OCI-M2 (cell line): ENCODE results near the gene UBAC2.
"Not testable (repeated sequence)": the region's sequence is repeated elsewhere in the genome, so short reads cannot be mapped to it uniquely, and the experiment has no call there.

Source experiments
- DNase-seq: peaks from one replicate; lab custom pipeline; 2025; ENCODE audit not compliant: unreplicated experiment; lab: John Stamatoyannopoulos, UW

The UBAC2 gene

GRCh38 chr13:99231721-99232120 is 31.1 kb downstream of the UBAC2 start:
- DNase-seq, result no peak

- no peak for DNase-seq
Observed at GRCh38 chr13:99237981-99238662, 37.5 kb downstream of the UBAC2 start.

- no peak for DNase-seq
Observed at GRCh38 chr13:99246100-99246499, 45.4 kb downstream of the UBAC2 start.

GRCh38 chr13:99249178-99249577 is 48.5 kb downstream of the UBAC2 start:
- not testable (repeated sequence) for DNase-seq

GRCh38 chr13:99249606-99250005 is 49.0 kb downstream of the UBAC2 start:
- DNase-seq, result not testable (repeated sequence)

- DNase-seq, result no peak
Observed at GRCh38 chr13:99250982-99251825, 50.5 kb downstream of the UBAC2 start.

GRCh38 chr13:99251921-99252320 is 51.3 kb downstream of the UBAC2 start:
- no peak for DNase-seq

- DNase-seq, result no peak
Observed at GRCh38 chr13:99254830-99255229, 54.2 kb downstream of the UBAC2 start.

- DNase-seq, result no peak
Observed at GRCh38 chr13:99255271-99255670, 54.6 kb downstream of the UBAC2 start.

- no peak for DNase-seq
Observed at GRCh38 chr13:99256283-99256682, 55.6 kb downstream of the UBAC2 start.

GRCh38 chr13:99256709-99257108 is 56.1 kb downstream of the UBAC2 start:
- no peak for DNase-seq

- DNase-seq, result no peak
Observed at GRCh38 chr13:99257291-99257690, 56.6 kb downstream of the UBAC2 start.

GRCh38 chr13:99258210-99258860 is 57.7 kb downstream of the UBAC2 start, which contains the start of gene GPR18:
Gene GPR18 (minus strand): TSS chr13:99258379. CDS start chr13:99255872, 2,507 bp downstream.
- DNase-seq, result no peak

GRCh38 chr13:99258946-99259345 is 58.3 kb downstream of the UBAC2 start:
- DNase-seq, result no peak

GRCh38 chr13:99260216-99260615 is 59.6 kb downstream of the UBAC2 start:
- DNase-seq, result no peak

- no peak for DNase-seq
Observed at GRCh38 chr13:99261059-99261458, 60.4 kb downstream of the UBAC2 start.

- no peak for DNase-seq
Observed at GRCh38 chr13:99263126-99263785, 62.6 kb downstream of the UBAC2 start.

- no peak for DNase-seq
Observed at GRCh38 chr13:99264051-99264450, 63.4 kb downstream of the UBAC2 start.

GRCh38 chr13:99265162-99265800 is 64.6 kb downstream of the UBAC2 start:
- no peak for DNase-seq

- DNase-seq, result no peak
Observed at GRCh38 chr13:99265821-99266426, 65.3 kb downstream of the UBAC2 start.
